Measurements from ENCODE around the gene SHB.
"Not testable (repeated sequence)": the region's sequence is repeated elsewhere in the genome, so short reads cannot be mapped to it uniquely, and the experiment has no call there.

Gene SHB

DNA sequence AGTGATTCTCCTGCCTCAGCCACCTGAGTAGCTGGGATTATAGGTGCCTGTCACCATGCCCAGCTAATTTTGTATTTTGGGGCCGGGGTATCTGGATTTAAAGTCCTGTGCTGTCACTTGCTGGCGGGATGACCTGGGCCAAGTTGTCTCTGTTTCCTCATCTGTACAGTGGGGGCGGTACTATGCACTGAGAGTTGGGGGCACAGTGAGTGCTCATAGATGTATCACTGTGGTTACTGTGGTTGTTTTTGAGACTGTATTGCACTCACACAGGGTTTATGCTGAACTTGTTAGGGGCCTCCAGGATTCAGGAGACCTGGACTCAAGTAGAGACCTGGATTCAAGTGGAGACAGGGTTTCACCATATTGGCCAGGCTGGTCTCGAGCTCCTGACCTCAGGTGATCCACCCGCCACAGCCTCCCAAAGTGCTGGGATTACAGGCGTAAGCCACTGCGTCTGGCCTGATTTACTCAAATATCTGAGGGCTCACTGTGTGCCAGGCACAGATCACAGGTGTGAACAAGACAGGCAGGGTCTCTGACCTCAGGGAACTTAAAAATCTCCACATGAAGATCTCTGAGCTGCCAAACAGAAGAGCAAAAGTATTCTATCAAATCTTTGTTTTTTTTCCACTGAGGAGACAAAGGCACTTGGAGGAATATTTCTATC lies 103.2 kb downstream of the SHB start:
- DNase-seq: not testable (repeated sequence)

DNA sequence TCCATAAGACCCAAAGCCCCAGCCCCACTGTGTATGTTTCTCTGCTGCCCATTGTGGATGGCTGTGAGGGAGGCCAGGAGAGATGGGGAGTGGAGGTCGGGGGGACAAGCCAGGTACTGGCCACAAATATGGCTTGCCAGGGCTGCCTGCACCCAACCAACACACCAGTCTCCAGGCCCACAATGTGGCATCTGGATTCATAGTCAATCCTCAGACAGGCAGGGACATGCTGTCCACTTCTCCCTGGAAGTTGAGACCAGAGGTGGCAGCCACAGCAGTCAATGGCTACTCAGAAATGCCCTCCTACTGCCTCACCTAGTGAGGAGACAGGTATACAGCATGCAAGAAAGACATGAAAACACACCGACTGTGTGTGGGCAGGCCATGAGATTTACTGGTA lies 103.9 kb downstream of the SHB start:
- no peak for DNase-seq

DNA sequence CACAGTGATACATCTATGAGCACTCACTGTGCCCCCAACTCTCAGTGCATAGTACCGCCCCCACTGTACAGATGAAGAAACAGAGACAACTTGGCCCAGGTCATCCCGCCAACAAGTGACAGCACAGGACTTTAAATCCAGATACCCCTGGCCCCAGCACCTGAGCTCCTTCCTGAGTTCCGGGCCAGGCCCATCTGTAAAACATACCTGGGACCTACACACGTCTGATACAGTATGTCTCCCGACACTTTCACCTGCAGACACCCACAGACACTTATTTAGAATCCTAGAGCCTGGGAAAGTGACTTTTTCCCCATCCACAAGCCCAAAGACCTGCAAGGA lies 104.3 kb downstream of the SHB start:
- no peak for DNase-seq

DNA sequence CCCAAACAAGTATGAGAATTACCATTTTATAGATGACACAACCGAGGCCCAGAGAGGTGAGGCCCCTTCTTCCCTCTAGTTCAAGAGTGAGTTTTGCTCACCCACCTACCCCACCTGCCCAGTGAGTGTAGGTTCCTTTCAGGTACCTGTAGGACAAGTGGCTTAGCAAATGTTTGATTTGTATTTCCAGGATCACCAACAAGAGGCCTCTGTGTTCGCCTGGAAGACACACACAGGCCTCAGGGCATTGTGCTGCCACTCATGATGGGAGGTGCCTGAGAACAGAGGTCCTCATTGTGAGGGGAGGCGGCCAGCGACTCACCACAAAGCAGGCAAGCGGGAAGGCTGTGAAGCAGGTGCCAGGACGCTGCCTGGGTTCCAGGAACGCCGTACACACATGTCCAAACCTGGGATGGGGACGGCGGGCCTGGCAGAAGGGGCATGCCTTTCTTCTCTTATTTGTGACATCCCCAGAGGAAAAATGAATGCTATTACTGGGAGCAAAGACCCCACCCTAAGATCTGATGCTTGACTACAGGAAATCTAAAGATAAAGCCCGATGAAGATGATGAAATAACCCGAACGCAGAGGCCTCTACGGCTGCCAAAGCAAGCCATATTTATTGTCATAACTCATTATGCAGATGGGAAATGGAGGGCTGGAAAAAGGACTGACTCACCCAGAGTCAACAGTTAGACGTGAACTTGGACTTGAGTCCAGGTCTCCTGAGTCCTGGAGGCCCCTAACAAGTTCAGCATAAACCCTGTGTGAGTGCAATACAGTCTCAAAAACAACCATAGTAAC lies 104.9 kb downstream of the SHB start:
- DNase-seq: no peak

DNA sequence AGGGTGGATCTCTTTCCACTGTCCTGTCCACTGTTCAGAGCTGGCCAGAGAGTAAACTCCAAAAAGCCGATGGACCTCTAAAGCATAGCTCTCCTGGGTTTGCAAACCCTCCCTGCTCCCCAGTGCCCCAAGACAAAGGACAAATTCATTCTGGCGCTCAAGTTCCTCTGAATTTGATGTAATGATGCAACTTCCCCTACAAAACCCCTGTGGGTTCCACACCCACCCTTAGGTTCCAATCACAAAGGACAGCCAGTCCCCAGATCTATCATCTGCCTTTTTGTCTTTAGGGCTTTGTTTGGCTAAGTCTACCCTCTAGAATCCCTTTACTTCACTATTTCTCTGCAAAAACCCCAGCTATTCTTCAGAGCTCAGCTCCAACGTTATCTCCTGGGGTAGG lies 107.7 kb downstream of the SHB start:
- DNase-seq: peak; percentile 29 to 45

DNA sequence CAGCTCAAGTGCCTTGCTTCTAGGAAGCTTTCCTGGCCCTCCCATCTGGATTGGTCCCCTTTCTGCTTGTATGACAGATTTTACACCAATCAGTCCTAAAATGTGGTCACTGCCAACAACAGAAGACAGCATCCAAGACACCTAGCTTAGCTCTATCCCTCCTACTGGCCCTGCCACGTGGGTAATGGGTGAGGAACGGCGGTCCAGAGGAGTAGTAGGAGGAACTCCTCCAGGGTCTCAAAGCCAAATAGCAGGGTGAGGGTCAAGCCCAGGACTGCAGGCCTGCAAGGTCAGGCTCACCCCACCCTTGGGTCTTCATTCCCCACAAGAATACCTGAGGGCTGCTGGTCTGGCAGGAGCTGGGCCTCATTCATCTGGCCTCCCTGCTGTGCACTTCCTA lies 108.4 kb downstream of the SHB start:
- no peak for DNase-seq

DNA sequence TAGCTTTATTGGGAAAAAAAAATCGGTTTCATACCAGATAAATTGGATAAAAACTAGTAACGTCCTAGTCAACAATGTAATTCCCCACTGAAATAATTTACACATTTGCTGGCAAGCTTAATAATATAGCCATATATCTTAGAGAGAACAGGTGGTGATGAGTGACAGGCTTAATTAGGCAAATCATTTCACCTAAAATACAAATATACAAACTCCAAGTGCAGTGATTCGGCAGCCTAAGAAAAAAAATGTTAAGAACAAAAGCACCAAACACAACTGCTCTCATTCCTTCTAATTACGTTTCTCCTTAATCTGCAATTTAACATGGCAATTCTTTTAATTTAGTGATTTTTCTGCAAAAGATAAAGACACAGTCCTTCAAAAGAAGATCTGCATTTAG lies 109.1 kb downstream of the SHB start:
- DNase-seq: no peak

DNA sequence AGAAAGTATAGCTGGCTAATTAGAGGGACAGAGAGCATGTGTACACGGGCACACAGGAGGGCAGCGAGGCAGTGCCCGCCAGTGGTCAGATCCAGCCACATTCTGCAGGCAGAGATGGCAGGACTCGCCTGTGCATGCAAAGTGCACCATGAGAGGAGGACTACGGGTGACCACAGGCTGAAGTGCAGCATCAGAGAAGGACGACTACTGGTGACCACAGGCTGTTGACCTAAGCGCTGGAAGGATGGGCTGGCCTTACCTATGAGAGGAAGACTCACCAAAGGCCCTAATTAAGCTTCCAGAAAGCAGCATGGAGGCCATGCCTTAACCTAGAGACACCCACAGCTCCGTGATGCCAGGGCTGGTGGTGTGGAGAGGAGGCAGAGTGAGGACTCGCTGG lies 110.9 kb downstream of the SHB start:
- no peak for DNase-seq

DNA sequence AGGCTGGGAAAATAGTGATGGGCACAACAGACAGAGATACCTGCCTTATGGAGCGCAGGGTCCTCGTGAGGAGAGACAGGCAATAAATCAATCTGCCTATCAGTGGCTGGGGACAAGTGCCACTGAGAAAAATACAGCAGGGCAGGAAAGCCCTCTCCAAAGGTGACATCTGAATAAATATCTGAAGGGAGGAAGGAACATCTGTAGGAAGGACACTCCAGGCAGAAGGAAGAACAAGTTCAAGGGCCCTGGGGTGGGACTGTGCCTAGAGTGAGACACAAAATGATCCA lies 111.4 kb downstream of the SHB start:
- no peak for DNase-seq

DNA sequence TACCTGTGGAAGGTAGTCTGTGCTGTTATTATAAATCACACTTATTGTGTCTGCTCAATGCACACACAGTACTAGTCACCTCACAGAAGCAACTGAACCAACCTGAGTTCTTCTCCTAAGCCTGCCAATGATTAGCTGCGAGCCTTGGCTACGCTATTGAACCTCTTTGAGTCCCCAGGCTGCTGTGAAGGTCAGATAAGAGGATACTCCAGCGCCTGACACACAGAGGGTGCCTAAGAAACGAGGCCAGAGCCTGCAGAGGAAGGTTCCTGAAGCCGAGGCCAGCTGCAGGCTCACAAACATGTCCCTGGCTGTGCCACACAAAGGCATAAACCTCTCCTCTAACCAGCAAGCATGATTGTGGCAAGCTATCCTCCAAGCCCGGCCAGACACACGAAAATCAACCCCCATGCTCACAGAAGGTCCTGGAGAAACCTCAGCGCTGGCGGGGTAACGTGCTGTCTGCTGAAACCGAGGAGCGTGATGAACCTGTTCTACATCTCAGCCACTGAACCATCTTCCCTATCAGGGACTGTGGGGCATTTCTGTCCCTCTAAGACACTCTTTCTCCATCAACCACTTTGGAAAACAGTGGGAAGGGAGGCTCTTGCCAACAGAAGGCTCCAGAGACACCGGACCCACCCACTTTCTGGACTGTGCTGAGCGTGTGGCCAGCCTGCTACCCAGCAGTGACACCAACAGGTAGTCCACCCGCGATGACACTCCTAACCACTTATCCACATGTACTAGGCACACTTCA lies 111.9 kb downstream of the SHB start:
- no peak for DNase-seq

DNA sequence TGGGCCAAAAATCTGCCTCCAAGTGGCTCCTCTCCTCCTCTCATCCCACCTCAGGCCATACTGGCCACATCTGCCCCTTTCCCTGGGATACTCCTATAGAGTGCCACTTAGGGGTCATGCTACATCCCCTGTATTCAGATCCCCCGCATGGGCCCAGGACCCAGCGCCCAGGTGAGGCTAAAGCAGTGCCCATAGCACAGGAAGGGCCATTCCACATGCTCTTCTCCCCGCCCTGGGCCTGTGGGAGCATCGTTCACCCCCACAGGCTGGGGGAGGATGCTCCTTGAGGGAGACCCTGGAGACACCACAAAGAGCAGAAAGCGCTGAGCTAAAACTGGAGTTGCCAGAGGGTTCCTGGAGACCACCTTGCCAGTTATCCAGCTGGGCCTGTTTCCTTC lies 112.6 kb downstream of the SHB start:
- no peak for DNase-seq

DNA sequence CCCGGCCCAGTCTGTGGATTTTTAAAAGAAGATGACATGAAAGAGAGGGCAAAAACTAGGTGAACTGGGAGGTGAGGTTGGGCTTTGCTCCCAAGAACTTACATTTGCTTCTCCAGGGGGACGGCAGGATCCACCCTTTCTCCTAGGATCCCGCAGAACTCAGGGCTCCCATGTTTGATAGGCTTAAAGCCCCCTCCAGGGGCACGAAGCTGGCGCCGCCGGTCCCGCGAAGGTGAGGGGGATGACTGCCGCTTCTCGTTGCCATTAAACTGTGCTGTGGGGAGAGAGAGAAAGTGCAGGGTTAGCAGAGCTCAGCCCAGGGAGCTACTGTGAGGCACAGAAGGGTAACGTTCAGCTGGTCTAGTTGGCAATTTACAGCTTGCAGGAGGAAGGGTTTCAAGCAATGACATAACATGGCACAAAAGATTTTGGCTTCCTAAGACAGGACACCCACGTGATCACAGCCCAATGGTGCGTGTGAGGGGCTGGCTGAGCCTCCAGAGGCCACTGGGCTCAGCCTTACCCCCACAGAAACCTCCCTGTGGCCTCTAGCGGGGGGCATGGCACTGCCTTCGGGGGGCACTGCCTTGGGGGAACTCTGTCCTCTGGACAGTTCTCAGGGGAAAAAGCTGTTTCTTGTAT lies 113.1 kb downstream of the SHB start:
- no peak for DNase-seq

DNA sequence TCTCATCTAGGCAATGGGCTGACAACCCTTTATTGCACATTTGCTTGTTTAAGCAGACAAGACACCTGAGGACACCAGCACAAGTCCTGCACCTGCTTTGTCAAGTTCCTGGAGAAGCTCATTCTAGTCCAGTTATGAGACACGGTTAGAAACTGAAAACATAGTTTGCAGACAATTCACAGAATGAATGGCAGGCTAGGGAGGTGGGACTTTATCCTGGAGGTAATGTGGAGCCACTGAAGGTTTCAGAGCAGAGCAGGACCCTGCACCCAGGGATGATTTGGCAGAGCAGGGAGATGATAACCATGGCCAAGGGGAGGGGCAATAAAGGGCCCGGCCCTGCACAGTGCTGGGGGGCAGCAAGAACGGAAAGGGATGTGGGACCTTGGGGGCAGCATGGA lies 114.4 kb downstream of the SHB start:
- DNase-seq: no peak

DNA sequence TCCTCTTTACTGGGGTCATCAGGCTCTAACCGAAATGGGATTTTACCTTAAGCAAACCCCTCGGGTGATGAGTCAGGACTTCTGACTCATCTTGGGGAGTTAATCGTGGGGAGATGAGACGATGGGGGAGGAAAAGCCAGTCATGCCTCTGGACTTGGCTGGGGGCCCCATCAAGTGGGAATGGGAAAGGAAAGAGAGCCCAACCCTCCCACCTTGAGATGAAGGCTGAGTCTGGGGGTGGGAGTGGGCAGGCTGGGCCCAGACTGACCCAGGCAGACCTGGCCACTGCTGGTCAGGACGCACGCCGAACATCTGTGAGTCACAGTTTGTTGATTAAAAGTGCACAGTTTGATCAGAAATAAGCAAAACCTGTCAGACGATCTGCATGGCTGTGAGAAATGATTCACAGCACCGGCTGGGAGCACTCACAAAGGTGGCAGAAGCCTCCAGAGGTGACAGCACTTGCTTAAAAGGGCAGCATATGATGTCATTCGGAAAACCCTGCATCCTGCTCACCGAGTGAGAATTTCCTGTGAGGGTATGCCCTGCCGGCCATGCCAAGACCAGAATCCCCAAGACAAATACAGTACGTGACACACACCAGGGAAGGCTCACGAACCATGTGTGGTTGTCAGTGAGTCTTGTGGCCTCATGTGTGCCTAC lies 115.1 kb downstream of the SHB start:
- no peak for DNase-seq

DNA sequence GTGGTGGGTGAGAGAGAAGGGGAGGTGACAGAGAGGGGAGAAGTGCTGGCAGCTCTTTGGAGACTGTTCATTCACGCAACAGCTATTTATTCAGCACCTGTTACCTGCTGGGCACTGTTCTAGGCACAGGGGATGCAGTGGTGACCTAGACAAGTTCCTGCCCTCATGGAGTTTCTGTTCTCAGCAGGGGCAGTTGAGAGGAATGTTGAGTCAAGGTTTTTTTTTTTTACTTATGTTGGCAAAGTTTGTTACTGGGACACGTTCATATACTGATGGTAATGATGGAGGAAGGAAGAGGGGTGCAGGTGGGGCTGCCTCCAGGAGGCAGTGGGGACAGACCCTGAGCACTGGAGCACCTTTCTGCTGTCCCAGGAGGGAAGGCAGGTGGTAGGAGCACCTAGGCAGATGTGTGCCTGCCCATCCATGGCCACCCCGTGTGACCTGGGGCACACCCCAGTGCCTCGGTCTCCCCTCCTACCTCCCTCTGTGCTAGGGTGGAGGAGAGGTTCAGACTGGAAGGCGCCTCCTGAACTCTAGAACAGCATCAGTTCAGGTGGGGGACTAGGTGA lies 115.7 kb downstream of the SHB start:
- no peak for DNase-seq

DNA sequence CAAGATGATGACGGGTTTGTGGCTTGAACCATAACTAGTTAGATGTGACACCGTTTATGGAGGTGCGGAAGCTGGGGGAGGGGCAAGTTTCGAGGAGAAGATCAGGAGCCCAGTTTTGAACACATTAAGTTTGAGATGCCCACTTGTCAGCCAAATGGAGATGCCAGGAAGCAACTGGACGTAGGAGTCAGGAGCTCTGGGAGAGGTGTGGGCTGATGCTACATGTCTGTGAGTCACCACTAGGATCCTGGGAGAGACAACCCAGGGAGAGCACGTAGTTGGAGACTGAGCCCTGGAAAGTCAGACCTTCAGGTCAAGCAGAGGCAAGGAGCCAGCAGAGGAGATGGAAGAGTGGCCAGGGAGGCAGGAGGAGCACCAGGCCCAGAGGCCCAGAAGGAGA lies 116.3 kb downstream of the SHB start:
- DNase-seq: no peak

DNA sequence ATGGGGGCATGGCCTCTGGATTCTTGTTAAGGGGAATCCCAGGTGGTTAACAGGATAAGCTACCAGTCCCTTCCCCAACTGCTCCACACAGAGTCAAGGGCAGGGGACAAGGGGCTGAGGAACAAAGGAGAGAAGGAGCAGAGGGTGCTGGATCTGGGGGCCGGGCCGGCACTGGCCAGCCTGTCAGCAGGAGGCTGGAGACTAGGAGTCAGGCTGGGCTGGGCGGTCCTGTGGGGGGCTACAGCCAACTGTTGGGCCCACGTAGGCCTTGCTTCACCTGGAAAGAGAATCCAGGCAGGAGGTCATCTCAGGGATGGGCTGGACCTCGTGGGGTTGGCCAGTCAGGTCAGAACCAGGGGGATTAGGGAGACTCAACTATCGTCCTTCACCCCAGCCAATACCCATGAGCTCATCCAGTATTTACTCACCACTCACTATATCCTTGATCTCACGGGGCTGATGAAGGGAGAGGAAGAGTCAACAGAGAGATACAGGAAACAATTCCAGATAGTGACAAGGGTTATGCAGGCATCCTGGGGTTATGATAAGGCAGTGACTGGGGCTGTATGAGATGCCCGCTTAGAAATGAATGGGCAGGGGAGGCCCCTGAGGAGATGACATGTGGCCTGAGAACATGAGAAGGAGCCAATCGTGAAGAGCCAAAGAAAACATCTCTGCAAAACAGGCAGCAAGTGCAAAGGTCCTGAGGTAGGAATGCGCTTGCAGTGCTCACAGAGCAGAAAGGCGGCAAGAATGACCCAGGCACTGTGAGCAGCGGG lies 117.2 kb downstream of the SHB start:
- DNase-seq: no peak

DNA sequence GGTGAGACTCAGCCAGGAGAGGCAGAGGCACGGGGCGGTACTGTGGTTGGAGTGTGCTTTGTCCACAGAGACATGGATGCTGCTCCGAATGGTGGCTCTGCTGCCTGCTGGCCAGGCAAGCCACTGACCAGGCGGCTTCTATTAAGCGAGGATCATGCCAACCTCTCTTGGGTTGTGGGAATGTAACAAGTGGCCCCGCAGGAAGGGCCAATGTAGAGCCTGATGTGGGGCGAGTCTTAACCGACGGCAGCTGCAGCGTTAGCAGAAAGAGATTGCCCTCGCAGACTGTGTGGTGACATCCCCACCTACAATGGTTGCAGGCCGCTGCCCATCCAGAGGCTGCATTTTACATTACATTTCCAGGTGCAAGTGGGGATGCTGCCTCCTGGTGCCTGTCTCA lies 118.5 kb downstream of the SHB start:
- DNase-seq: no peak

DNA sequence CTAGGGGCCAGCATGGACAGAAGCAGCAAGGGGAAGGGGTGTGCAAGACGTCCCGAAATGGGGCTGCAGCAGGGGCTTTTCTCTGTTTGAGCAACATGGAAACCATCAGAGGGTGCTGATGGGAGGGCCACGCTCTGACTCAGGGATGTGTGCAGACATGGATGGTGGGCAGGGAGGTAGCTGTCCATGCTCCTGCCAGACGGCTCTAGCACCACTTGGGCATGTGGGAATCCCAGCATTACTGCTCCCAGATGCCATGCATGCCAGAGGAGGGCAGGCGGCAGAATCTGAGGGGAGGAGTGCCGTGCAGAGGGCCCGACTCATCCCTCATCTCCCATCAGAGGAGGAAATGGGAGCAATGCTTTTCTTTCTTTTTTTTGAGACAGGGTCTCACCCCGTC lies 119.5 kb downstream of the SHB start:
- no peak for DNase-seq

DNA sequence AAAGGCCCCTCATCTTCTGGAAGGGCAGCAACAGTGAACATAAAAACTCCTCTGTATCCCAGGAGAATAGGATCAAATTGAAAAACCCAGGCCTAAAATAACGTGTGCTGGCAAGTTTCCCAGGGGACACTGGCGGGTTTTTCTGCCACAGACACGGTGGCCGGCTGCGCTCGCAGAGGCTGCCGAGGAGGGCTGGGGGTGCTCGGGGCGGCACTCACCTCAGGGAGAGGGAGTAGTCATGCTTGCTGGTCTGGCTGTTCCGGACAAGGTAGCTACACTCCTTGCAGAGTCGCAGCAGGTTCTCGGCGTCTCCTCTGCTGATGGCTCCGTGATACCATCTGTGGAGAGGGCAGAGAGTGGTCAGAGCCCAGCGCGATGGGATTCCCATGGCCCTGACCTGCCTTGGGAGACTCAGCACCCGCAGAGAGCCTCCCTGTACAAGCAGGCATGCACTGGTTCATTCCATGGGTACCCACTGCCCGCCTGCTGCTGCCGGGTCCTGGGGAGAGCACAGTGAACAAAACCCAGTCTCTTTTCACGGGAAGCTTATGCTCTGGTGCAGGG lies 120.5 kb downstream of the SHB start:
- DNase-seq: no peak

DNA sequence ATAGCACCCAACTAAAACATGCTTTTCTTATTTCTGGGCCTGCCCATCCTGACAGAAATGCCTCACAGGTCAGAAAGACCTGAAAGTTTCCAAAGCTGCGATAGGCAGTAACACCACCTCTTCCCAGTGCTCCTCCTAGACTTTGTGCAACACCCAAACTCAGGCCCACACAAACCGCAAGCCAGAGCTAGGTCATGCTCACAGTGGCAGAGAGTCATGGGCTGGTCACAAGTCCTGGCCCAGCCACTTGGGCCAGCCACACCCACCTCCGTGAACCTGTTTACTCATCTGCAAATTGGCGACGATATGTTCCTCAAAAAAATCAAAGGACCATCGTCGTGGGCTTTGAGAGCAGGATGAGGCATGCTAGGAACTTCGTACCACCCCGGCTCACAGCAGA lies 121.0 kb downstream of the SHB start:
- DNase-seq: no peak

DNA sequence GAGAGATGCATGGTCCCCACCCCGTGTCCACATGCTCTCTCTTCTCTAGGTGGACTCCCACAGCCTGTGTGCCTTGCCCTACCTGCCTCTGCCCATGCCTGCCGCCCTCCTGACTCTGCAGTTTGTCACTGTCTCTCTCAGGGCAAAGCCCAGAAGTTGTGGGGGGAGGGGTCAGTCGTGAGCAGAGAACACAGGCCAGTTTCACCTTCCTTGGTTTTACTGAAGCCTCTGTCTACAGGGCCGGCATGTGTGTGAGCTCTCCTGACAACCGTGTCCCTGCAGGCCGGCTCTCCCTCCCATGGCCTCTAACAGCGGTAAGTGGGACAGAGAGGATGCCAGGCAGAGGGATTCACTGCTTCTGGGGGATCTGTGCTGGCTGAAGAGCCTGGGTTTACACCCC lies 121.6 kb downstream of the SHB start:
- DNase-seq: no peak
